CD4-positive, alpha-beta T cell treated with Interleukin-4 for 4 hours (primary cell): ENCODE results near the gene B4GALNT2.

Experiments
- DNase-seq: peaks from one replicate; pipeline ENCODE4 v3.0.0-alpha.2; 2020

The B4GALNT2 gene

GRCh38 chr17:49214676-49215360 lies 82.2 kb downstream of the B4GALNT2 start:
- DNase-seq = no peak

GRCh38 chr17:49216482-49216881 lies 83.9 kb downstream of the B4GALNT2 start:
- DNase-seq = no peak

GRCh38 chr17:49216953-49217650 lies 84.5 kb downstream of the B4GALNT2 start:
- no peak for DNase-seq

- DNase-seq = peak; percentile 85
These were observed 85.3 kb downstream of the B4GALNT2 start for GRCh38 chr17:49217651-49218413.

- peak; percentile 77 for DNase-seq
These were observed 86.7 kb downstream of the B4GALNT2 start for GRCh38 chr17:49218941-49219913.

- DNase-seq = no peak
These were observed 87.4 kb downstream of the B4GALNT2 start for GRCh38 chr17:49219987-49220386.

GRCh38 chr17:49223168-49223516 lies 90.6 kb downstream of the B4GALNT2 start:
- no peak for DNase-seq

- peak; percentile 53 for DNase-seq
These were observed 91.1 kb downstream of the B4GALNT2 start for GRCh38 chr17:49223517-49224197.

- no peak for DNase-seq
These were observed 91.8 kb downstream of the B4GALNT2 start for GRCh38 chr17:49224198-49224996.

GRCh38 chr17:49224997-49225337 lies 92.4 kb downstream of the B4GALNT2 start:
- DNase-seq = no peak

GRCh38 chr17:49225554-49226236 lies 93.1 kb downstream of the B4GALNT2 start:
- DNase-seq = no peak
